Measurements from ENCODE around the gene RNF169. TPM values are rescaled to one million over a fixed set of nuclear protein-coding genes. Genes with fewer than 3 reads are reported as not detected.

The RNF169 gene
- total and polyA plus RNA-seq, 9 of the 15 experiments (the other 6 are each of a cell fraction or from before 2014, with no cell fraction given): 0.68 to 18.1 (median 10.1) TPM

GRCh38 chr11:74749127-74749964 lies 697 bp downstream of the RNF169 start (continued):
- peak; percentile 74 for TF ChIP-seq CXXC5 (CRISPR knock-in tag; IDR thresholded peaks at IDR 0.05)
- TF ChIP-seq GABPB1 (CRISPR knock-in tag; IDR thresholded peaks at IDR 0.05): no peak
- TF ChIP-seq, protein P1, sequence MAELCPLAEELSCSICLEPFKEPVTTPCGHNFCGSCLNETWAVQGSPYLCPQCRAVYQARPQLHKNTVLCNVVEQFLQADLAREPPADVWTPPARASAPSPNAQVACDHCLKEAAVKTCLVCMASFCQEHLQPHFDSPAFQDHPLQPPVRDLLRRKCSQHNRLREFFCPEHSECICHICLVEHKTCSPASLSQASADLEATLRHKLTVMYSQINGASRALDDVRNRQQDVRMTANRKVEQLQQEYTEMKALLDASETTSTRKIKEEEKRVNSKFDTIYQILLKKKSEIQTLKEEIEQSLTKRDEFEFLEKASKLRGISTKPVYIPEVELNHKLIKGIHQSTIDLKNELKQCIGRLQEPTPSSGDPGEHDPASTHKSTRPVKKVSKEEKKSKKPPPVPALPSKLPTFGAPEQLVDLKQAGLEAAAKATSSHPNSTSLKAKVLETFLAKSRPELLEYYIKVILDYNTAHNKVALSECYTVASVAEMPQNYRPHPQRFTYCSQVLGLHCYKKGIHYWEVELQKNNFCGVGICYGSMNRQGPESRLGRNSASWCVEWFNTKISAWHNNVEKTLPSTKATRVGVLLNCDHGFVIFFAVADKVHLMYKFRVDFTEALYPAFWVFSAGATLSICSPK (IDR thresholded peaks at IDR 0.05; ENCODE audit: borderline replicate concordance): no peak
- TF ChIP-seq, protein P2, sequence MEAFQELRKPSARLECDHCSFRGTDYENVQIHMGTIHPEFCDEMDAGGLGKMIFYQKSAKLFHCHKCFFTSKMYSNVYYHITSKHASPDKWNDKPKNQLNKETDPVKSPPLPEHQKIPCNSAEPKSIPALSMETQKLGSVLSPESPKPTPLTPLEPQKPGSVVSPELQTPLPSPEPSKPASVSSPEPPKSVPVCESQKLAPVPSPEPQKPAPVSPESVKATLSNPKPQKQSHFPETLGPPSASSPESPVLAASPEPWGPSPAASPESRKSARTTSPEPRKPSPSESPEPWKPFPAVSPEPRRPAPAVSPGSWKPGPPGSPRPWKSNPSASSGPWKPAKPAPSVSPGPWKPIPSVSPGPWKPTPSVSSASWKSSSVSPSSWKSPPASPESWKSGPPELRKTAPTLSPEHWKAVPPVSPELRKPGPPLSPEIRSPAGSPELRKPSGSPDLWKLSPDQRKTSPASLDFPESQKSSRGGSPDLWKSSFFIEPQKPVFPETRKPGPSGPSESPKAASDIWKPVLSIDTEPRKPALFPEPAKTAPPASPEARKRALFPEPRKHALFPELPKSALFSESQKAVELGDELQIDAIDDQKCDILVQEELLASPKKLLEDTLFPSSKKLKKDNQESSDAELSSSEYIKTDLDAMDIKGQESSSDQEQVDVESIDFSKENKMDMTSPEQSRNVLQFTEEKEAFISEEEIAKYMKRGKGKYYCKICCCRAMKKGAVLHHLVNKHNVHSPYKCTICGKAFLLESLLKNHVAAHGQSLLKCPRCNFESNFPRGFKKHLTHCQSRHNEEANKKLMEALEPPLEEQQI (IDR thresholded peaks at IDR 0.05): no peak
- TF ChIP-seq ZNF124 (CRISPR knock-in tag; IDR thresholded peaks at IDR 0.05): no peak
- no peak for TF ChIP-seq ZNF41 (CRISPR knock-in tag; conservative IDR thresholded peaks at IDR 0.05)
- TF ChIP-seq JUN (IDR thresholded peaks at IDR 0.05; ENCODE audit: borderline replicate concordance, low read depth, low read length): no peak; the same call in 1 of the 2 replicates
- TF ChIP-seq JUN (CRISPR knock-in tag; IDR thresholded peaks at IDR 0.05; ENCODE audit: borderline replicate concordance): no peak
- TF ChIP-seq SIX5 (IDR thresholded peaks at IDR 0.05; ENCODE audit: borderline replicate concordance in 1 of 2, insufficient read depth in 1 of 2, low read depth in 1 of 2, low read length in 2 of 2): no peak
- TF ChIP-seq XRCC3 (IDR thresholded peaks at IDR 0.05): no peak
- no peak for TF ChIP-seq ZNF696 (CRISPR knock-in tag; conservative IDR thresholded peaks at IDR 0.05)
- TF ChIP-seq ZNF3 (CRISPR knock-in tag; IDR thresholded peaks at IDR 0.05): no peak
- no peak for TF ChIP-seq TSC22D4 (tag; IDR thresholded peaks at IDR 0.05)
- TF ChIP-seq HDAC8 (tag; IDR thresholded peaks at IDR 0.05): no peak
- TF ChIP-seq ELK1 (CRISPR knock-in tag; IDR thresholded peaks at IDR 0.05): no peak

Data from K562 (cell line).